Measurements from ENCODE around the gene TMEM138. TPM values are rescaled to one million over a fixed set of nuclear protein-coding genes. Genes with fewer than 3 reads are reported as not detected.
A peak's percentile ranks its signal among the peaks of the same experiment; 100 is the strongest.

TMEM138 gene
- total and polyA plus RNA-seq, 2 of the 13 experiments (the other 11 are each of a cell fraction or from before 2014, with no cell fraction given): 43.5 to 61.0 TPM

DNA sequence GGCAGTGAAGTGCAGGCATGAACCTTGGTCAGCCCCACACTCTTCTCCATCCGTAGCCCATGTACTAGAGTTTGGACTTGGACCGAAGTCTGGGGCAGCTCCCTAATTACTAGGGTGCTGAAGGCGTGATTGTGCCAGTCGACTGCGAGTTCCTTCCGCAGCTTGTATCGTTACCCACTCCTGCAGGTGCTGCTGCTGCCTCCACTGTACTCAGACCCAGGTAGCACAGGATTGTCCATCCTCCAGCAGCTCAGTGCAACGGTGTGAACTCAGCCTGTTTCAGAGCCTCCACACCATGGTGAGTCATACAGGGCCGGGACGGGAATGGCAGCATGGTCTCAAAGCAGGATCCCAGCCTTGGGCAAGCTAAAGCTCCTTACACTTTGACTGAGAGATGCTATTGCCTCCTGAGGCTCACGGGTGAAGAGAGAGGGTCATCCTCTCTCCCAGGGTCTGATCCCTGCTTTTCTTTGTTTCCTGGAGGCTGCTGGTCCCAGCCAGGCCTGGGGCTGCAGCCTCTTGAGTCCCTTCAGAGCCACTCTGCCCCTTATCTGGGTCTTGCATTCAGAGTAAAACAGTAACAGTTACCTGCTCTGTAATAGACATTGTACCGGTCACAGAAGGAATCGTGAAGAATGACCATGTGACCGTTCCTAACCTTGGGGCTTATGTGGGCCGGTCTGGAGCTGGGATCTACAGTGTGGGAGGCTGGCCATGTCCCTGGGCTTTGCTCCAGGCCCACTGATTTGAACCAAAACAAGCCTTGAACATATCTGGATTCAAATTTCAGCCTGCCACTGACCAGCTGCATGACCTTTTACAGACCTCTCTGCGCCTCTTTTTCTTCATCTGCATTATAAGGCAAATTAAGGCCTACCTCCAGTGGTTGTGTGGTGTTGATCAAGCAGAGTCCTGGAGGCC, 27.5 kb upstream of the TMEM138 start (continued):
- TF ChIP-seq SNAI1 (CRISPR knock-in tag; IDR thresholded peaks at IDR 0.05; ENCODE audit: borderline replicate concordance): peak; percentile 7; the same call in 1 of the 2 replicates
- no peak for TF ChIP-seq ZBTB1 (CRISPR knock-in tag; IDR thresholded peaks at IDR 0.05; ENCODE audit: borderline replicate concordance)
- TF ChIP-seq CSRNP2 (CRISPR knock-in tag; conservative IDR thresholded peaks at IDR 0.05; ENCODE audit: low read depth): no peak
- TF ChIP-seq, protein P1, sequence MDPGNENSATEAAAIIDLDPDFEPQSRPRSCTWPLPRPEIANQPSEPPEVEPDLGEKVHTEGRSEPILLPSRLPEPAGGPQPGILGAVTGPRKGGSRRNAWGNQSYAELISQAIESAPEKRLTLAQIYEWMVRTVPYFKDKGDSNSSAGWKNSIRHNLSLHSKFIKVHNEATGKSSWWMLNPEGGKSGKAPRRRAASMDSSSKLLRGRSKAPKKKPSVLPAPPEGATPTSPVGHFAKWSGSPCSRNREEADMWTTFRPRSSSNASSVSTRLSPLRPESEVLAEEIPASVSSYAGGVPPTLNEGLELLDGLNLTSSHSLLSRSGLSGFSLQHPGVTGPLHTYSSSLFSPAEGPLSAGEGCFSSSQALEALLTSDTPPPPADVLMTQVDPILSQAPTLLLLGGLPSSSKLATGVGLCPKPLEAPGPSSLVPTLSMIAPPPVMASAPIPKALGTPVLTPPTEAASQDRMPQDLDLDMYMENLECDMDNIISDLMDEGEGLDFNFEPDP (CRISPR knock-in tag; conservative IDR thresholded peaks at IDR 0.05): no peak
- no peak; the same call in 1 of the 2 replicates for TF ChIP-seq MEIS2 (CRISPR knock-in tag; IDR thresholded peaks at IDR 0.05)
- TF ChIP-seq ZNF180 (CRISPR knock-in tag; IDR thresholded peaks at IDR 0.05; ENCODE audit: borderline replicate concordance, low read depth): no peak
- no peak for TF ChIP-seq RFX3 (CRISPR knock-in tag; IDR thresholded peaks at IDR 0.05)
- TF ChIP-seq MYC (CRISPR knock-in tag; IDR thresholded peaks at IDR 0.05; ENCODE audit: borderline replicate concordance): peak; percentile 75; the same call in 1 of the 2 replicates
- no peak for TF ChIP-seq ZNF333 (CRISPR knock-in tag; IDR thresholded peaks at IDR 0.05; ENCODE audit: borderline replicate concordance)
- TF ChIP-seq ZSCAN29 (CRISPR knock-in tag; conservative IDR thresholded peaks at IDR 0.05): no peak
- TF ChIP-seq MED8 (CRISPR knock-in tag; IDR thresholded peaks at IDR 0.05; ENCODE audit: insufficient replicate concordance): no peak
- TF ChIP-seq ELF3 (CRISPR knock-in tag; IDR thresholded peaks at IDR 0.05): peak; percentile 39
- peak; percentile 96 to 98 for TF ChIP-seq POLR2A (IDR thresholded peaks at IDR 0.05; ENCODE audit: insufficient read depth in 1 of 2, low read depth in 2 of 2, low read length in 2 of 2)
- no peak for TF ChIP-seq MBNL3 (CRISPR knock-in tag; conservative IDR thresholded peaks at IDR 0.05)
- TF ChIP-seq NRL (CRISPR knock-in tag; IDR thresholded peaks at IDR 0.05; ENCODE audit: borderline replicate concordance): peak; percentile 37; the same call in 1 of the 2 replicates
- no peak for TF ChIP-seq ZNF784 (CRISPR knock-in tag; IDR thresholded peaks at IDR 0.05; ENCODE audit: borderline replicate concordance)
- 0 out of 2 replicates have a peak, but pooled peaks have one; percentile 82 for TF ChIP-seq ZNF138 (CRISPR knock-in tag; IDR thresholded peaks at IDR 0.05; ENCODE audit: low read depth)
- TF ChIP-seq ZNF501 (CRISPR knock-in tag; IDR thresholded peaks at IDR 0.05): 0 out of 2 replicates have a peak, but pooled peaks have one; percentile 28
- TF ChIP-seq EP300 (IDR thresholded peaks at IDR 0.05; ENCODE audit: low read depth in 2 of 2, low read length in 2 of 2): peak; percentile 30 to 41; a peak in 3 of 4 replicates
- TF ChIP-seq EP300 (CRISPR knock-in tag; IDR thresholded peaks at IDR 0.05; ENCODE audit: borderline replicate concordance): peak; percentile 75
- TF ChIP-seq SKI (IDR thresholded peaks at IDR 0.05; ENCODE audit: partially characterized antibody): peak; percentile 59
- TF ChIP-seq NFIB (CRISPR knock-in tag; IDR thresholded peaks at IDR 0.05; ENCODE audit: borderline replicate concordance): no peak
- TF ChIP-seq SIX4 (CRISPR knock-in tag; IDR thresholded peaks at IDR 0.05): no peak
- 0 out of 2 replicates have a peak, but pooled peaks have one; percentile 6 for TF ChIP-seq POGZ (CRISPR knock-in tag; IDR thresholded peaks at IDR 0.05)
- peak; percentile 84 for TF ChIP-seq TAF1 (CRISPR knock-in tag; IDR thresholded peaks at IDR 0.05)
- TF ChIP-seq ZNF510 (CRISPR knock-in tag; IDR thresholded peaks at IDR 0.05; ENCODE audit: low read depth): 0 out of 2 replicates have a peak, but pooled peaks have one; percentile 62
- TF ChIP-seq ZNF101 (CRISPR knock-in tag; IDR thresholded peaks at IDR 0.05; ENCODE audit: borderline replicate concordance, low read depth): no peak; the same call in 1 of the 2 replicates
